ENCODE measurements around the gene SRP14. TPM values are rescaled to one million over a fixed set of nuclear protein-coding genes. Genes with fewer than 3 reads are reported as not detected.

The SRP14 gene
- total and polyA plus RNA-seq, 9 of the 15 experiments (the other 6 are each of a cell fraction or from before 2014, with no cell fraction given): 161 to 1,097 (median 402) TPM

DNA sequence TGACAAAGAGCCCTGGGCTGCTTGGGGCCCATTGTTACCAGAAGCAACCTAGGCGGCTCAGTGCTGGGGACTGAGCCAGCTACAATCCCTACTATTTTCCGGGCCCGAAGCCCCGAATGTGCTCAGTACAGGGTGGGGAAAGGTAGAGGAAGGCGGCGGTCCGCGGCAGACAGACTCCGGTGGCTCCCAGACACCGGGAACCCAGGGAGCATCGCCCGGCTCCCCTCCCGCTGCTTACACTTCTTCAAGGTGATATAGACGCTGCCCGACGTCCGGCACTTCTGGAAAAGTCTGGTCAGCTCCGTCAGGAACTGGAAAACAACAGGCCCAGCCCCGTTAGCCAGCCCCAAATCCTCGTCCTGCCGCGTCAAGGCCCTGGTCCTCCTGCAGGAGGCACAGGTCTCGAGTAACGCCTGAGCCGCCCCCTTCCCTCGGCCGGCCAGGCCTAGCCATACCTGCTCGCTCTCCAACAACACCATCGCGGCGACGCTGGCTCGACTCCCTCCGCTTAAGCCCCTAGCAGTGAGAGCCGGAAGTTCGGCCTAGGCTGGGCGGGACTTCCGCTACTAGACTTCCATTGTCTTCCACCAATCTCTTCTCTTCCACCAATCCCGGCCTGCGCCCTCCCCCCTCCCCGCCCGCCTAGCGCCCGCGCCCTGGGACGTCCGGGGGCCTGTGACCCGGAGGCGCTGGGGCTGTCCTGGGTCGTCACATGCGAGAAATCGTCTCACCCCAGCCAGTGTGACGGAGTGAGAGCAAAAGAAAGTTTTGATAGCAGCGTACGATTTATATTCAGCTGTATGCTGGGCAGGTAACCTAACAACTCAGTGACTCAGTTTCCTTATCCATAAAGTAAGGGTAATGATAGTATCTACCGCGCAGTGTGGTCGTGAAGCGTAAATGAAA is at the start of gene SRP14 (continued):
- TF ChIP-seq, protein P1, sequence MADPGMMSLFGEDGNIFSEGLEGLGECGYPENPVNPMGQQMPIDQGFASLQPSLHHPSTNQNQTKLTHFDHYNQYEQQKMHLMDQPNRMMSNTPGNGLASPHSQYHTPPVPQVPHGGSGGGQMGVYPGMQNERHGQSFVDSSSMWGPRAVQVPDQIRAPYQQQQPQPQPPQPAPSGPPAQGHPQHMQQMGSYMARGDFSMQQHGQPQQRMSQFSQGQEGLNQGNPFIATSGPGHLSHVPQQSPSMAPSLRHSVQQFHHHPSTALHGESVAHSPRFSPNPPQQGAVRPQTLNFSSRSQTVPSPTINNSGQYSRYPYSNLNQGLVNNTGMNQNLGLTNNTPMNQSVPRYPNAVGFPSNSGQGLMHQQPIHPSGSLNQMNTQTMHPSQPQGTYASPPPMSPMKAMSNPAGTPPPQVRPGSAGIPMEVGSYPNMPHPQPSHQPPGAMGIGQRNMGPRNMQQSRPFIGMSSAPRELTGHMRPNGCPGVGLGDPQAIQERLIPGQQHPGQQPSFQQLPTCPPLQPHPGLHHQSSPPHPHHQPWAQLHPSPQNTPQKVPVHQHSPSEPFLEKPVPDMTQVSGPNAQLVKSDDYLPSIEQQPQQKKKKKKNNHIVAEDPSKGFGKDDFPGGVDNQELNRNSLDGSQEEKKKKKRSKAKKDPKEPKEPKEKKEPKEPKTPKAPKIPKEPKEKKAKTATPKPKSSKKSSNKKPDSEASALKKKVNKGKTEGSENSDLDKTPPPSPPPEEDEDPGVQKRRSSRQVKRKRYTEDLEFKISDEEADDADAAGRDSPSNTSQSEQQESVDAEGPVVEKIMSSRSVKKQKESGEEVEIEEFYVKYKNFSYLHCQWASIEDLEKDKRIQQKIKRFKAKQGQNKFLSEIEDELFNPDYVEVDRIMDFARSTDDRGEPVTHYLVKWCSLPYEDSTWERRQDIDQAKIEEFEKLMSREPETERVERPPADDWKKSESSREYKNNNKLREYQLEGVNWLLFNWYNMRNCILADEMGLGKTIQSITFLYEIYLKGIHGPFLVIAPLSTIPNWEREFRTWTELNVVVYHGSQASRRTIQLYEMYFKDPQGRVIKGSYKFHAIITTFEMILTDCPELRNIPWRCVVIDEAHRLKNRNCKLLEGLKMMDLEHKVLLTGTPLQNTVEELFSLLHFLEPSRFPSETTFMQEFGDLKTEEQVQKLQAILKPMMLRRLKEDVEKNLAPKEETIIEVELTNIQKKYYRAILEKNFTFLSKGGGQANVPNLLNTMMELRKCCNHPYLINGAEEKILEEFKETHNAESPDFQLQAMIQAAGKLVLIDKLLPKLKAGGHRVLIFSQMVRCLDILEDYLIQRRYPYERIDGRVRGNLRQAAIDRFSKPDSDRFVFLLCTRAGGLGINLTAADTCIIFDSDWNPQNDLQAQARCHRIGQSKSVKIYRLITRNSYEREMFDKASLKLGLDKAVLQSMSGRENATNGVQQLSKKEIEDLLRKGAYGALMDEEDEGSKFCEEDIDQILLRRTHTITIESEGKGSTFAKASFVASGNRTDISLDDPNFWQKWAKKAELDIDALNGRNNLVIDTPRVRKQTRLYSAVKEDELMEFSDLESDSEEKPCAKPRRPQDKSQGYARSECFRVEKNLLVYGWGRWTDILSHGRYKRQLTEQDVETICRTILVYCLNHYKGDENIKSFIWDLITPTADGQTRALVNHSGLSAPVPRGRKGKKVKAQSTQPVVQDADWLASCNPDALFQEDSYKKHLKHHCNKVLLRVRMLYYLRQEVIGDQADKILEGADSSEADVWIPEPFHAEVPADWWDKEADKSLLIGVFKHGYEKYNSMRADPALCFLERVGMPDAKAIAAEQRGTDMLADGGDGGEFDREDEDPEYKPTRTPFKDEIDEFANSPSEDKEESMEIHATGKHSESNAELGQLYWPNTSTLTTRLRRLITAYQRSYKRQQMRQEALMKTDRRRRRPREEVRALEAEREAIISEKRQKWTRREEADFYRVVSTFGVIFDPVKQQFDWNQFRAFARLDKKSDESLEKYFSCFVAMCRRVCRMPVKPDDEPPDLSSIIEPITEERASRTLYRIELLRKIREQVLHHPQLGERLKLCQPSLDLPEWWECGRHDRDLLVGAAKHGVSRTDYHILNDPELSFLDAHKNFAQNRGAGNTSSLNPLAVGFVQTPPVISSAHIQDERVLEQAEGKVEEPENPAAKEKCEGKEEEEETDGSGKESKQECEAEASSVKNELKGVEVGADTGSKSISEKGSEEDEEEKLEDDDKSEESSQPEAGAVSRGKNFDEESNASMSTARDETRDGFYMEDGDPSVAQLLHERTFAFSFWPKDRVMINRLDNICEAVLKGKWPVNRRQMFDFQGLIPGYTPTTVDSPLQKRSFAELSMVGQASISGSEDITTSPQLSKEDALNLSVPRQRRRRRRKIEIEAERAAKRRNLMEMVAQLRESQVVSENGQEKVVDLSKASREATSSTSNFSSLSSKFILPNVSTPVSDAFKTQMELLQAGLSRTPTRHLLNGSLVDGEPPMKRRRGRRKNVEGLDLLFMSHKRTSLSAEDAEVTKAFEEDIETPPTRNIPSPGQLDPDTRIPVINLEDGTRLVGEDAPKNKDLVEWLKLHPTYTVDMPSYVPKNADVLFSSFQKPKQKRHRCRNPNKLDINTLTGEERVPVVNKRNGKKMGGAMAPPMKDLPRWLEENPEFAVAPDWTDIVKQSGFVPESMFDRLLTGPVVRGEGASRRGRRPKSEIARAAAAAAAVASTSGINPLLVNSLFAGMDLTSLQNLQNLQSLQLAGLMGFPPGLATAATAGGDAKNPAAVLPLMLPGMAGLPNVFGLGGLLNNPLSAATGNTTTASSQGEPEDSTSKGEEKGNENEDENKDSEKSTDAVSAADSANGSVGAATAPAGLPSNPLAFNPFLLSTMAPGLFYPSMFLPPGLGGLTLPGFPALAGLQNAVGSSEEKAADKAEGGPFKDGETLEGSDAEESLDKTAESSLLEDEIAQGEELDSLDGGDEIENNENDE (IDR thresholded peaks at IDR 0.05; ENCODE audit: low read depth, low read length): no peak
- TF ChIP-seq PCBP2 (IDR thresholded peaks at IDR 0.05; ENCODE audit: low read depth, low read length, poor library complexity, severe bottlenecking) (no peak), NCOA2 (IDR thresholded peaks at IDR 0.05; ENCODE audit: partially characterized antibody in 2 of 2) (no peak), CC2D1A (IDR thresholded peaks at IDR 0.05) (no peak), CBX3 (IDR thresholded peaks at IDR 0.05; ENCODE audit: borderline replicate concordance in 1 of 2, low read length in 2 of 2) (no peak), TBP (optimal IDR thresholded peaks at IDR 0.05; ENCODE audit: low read depth, low read length) (peak; percentile 66), NFRKB (IDR thresholded peaks at IDR 0.05; ENCODE audit: low read depth) (peak; percentile 47; the same call in 1 of the 2 replicates), RBM15 (IDR thresholded peaks at IDR 0.05; ENCODE audit: insufficient read depth, low read length) (no peak), CBFB (CRISPR knock-in tag; IDR thresholded peaks at IDR 0.05) (no peak), GATA2 (CRISPR knock-in tag; IDR thresholded peaks at IDR 0.05) (no peak), MEF2A (IDR thresholded peaks at IDR 0.05; ENCODE audit: control insufficient read depth, low read depth, low read length) (no peak)
- TF ChIP-seq, protein P2, sequence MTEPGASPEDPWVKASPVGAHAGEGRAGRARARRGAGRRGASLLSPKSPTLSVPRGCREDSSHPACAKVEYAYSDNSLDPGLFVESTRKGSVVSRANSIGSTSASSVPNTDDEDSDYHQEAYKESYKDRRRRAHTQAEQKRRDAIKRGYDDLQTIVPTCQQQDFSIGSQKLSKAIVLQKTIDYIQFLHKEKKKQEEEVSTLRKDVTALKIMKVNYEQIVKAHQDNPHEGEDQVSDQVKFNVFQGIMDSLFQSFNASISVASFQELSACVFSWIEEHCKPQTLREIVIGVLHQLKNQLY (CRISPR knock-in tag; conservative IDR thresholded peaks at IDR 0.05): peak in 1 of 2 experiments; percentile 14; a peak in 1 of 4 replicates

Data from K562 (cell line).